ENCODE data around the gene ADCY2. TPM values are rescaled to one million over a fixed set of nuclear protein-coding genes. Genes with fewer than 3 reads are reported as not detected.

ADCY2 gene
- total and polyA plus RNA-seq, 9 donors = 4.0 to 22.8 (median 8.3) TPM

DNA sequence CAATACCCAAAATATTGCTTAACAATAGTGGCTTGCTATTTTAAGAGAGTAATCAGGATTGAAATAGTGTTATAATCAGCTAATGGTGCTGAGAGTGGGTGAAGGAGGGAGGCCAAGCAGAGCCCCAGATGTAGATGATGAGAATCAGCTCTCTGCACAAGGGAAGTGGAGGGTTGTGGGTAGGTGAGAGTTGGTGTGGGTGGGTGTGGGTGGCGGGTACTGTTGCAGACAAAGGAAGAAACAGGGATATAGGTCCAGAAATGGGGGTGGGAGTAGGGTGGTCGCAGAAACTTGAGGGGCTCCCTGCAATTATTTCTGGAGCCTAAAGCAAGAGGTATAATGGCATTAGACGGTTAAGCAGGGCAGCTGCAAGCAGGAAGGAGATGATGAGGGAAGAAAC, 7.4 kb upstream of the ADCY2 start:
- Histone ChIP-seq H3K36me3 (no peaks in the 10 kb centered on the region), H3K9me3 (no peaks in the 10 kb centered on the region), H3K27ac (no peak overlapping the region), H3K4me1 (ENCODE audit: insufficient read depth) (no peaks in the 10 kb centered on the region), H3K4me3 (no peak overlapping the region), H3K27me3 (no peaks in the 10 kb centered on the region)
- intact Hi-C loops (cut with DNase I) = loop anchor here in 1 of 4 donors (10.0 kb wide), 1 partner anchor 366 kb away; no protein-coding TSS in a partner anchor
- no peak for TF ChIP-seq EP300 (IDR thresholded peaks at IDR 0.05)
- WGBS, 3 donors = 72 to 73% (median 73%) methylated on average over 3 of the region's 3 CpGs
- no peak for DNase-seq

DNA sequence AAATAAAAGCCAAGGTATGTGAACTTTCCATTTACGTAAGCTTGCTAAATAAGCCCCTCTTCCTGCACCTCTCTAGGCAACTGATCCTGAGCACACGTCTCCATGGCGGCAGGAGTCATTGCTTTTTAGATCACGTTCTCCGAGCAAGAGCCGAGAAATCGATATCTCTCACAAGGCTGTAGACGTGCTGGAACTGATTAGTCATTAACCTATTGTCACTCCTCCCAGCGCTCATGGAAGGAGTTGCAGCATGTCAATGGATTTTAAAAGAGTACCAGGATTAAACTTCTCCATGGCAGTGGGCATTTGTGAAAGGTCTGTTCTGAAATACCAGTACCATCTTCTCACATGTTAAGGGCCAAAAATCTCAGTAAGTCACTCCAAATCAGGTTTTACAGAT, 4.7 kb upstream of the ADCY2 start:
- Histone ChIP-seq H3K4me1 (ENCODE audit: insufficient read depth) (no peaks in the 10 kb centered on the region), H3K36me3 (no peaks in the 10 kb centered on the region), H3K4me3 (no peak overlapping the region), H3K9me3 (no peaks in the 10 kb centered on the region), H3K27me3 (no peaks in the 10 kb centered on the region), H3K27ac (no peak overlapping the region)
- TF ChIP-seq CTCF (IDR thresholded peaks at IDR 0.05) (no peak), EP300 (IDR thresholded peaks at IDR 0.05) (no peak), POLR2A (IDR thresholded peaks at IDR 0.05) (no peak)
- DNase-seq = no peak
- intact Hi-C loops (cut with DNase I) = loop anchor here in 2 of 4 donors (5.0 to 10.0 kb wide), 3 partner anchors 464 to 626 kb away; partner anchors contain the start of gene CFAP90 (in 1 of the 2)
- 68 to 86% (median 76%) methylated on average over 9 of the region's 9 CpGs for WGBS, 3 donors

DNA sequence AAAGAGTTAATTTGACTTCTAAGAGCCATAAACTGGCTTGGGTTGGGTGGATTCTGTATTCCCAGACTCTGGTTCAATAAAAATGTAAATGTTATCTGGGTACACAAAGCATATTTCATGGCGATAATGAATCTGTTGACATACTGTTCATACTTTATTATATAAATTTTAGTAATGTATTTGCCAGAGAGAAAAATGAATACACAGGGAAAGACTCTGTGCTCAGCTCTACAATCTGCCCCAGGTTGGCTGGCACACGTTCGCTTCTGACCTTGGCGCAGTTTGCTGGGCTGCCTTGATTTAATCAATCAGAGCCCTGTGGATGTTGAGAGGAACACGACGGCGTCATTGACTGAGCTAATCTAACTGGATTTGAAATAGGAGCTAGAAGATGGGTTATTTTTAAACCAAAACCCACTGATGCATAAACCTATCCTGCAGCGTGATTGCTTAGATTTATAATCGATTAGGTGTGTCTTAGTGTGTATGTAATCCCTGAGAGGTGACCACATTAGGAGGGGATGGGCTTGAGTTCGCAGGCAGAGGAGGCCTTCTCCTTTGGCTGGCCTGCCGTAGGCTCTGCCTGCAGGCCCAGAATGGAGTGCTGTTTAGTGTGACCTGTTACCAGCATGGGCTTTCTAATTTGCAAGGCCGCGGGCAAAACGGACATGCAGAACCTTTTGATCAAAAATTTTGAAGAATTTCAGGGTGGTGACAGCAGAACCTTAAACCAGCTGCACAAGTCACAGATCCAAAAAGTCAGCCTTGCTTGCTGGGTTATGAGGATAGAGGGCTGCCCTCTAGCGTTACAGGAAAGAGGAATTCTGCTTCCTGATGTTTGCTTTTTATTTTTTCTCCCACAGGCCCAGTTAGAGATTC, 3.9 kb upstream of the ADCY2 start:
- Histone ChIP-seq H3K27me3 (no peaks in the 10 kb centered on the region), H3K4me1 (ENCODE audit: insufficient read depth) (no peaks in the 10 kb centered on the region), H3K9me3 (no peaks in the 10 kb centered on the region), H3K4me3 (no peak overlapping the region), H3K36me3 (no peaks in the 10 kb centered on the region), H3K27ac (no peak overlapping the region)
- no peak for TF ChIP-seq EP300 (IDR thresholded peaks at IDR 0.05)
- peak; percentile 13 to 20 (median 18) for TF ChIP-seq CTCF (IDR thresholded peaks at IDR 0.05)
- 40 to 54% (median 49%) methylated on average over 15 of the region's 15 CpGs for WGBS, 3 donors
- DNase-seq = peak in 2 of 5 donors; percentile 19 to 33
- intact Hi-C loops (cut with DNase I) = loop anchor here in 2 of 4 donors (5.0 to 10.0 kb wide), 3 partner anchors 463 to 627 kb away; partner anchors contain the start of gene CFAP90 (in 1 of the 2)

- H3K9me3 ChIP-seq = no peaks in the 10 kb centered on the region
- no peaks in the 10 kb centered on the region for H3K4me1 ChIP-seq (ENCODE audit: insufficient read depth)
- H3K27me3 ChIP-seq = no peaks in the 10 kb centered on the region
- intact Hi-C loops (cut with DNase I) = loop anchor here in 2 of 4 donors (5.0 to 10.0 kb wide), 3 partner anchors 462 to 628 kb away; partner anchors contain the start of gene CFAP90 (in 1 of the 2)
- 70 to 82% (median 77%) methylated on average over 3 of the region's 3 CpGs for WGBS, 3 donors
- no peak for DNase-seq
- H3K4me3 ChIP-seq = no peak overlapping the region
- TF ChIP-seq EP300 (IDR thresholded peaks at IDR 0.05) = no peak
- TF ChIP-seq POLR2A (IDR thresholded peaks at IDR 0.05) = no peak
- no peak for TF ChIP-seq CTCF (IDR thresholded peaks at IDR 0.05)
- no peak overlapping the region for H3K27ac ChIP-seq
- H3K36me3 ChIP-seq = no peaks in the 10 kb centered on the region
These were observed 3.3 kb upstream of the ADCY2 start for GRCh38 chr5:7392693-7393024.
